ENCODE data around the gene PCSK4.
A peak's percentile ranks its signal among the peaks of the same experiment; 100 is the strongest.

PCSK4 gene

GRCh38 chr19:1457031-1457739 is 33.0 kb downstream of the PCSK4 start:
- no peak for DNase-seq (ENCODE audit: low read depth in 2 of 2, low spot score in 1 of 2)

GRCh38 chr19:1456121-1456900 is 33.8 kb downstream of the PCSK4 start:
- no peak for DNase-seq (ENCODE audit: low read depth in 2 of 2, low spot score in 1 of 2)

GRCh38 chr19:1455336-1456120 is 34.6 kb downstream of the PCSK4 start:
- no peak for DNase-seq (ENCODE audit: low read depth in 2 of 2, low spot score in 1 of 2)

GRCh38 chr19:1455002-1455335 is 35.2 kb downstream of the PCSK4 start:
- no peak for DNase-seq (ENCODE audit: low read depth in 2 of 2, low spot score in 1 of 2)

- no peak for DNase-seq (ENCODE audit: low read depth in 2 of 2, low spot score in 1 of 2)
Measured at GRCh38 chr19:1453525-1454364, 36.4 kb downstream of the PCSK4 start.

- DNase-seq (ENCODE audit: low read depth in 2 of 2, low spot score in 1 of 2) = no peak
Measured at GRCh38 chr19:1452802-1453524, 37.2 kb downstream of the PCSK4 start.

GRCh38 chr19:1451916-1452801 is 38.0 kb downstream of the PCSK4 start:
- DNase-seq (ENCODE audit: low read depth in 2 of 2, low spot score in 1 of 2) = no peak

GRCh38 chr19:1450735-1451731 is 39.1 kb downstream of the PCSK4 start:
- no peak for DNase-seq (ENCODE audit: low read depth in 2 of 2, low spot score in 1 of 2)

- no peak for DNase-seq (ENCODE audit: low read depth in 2 of 2, low spot score in 1 of 2)
Measured at GRCh38 chr19:1449467-1450442, 40.4 kb downstream of the PCSK4 start, which contains the start of gene APC2. Gene APC2, plus strand, starts transcription at chr19:1450121. Its CDS starts 2,881 bp downstream, at chr19:1453002.

GRCh38 chr19:1447944-1448343 is 42.2 kb downstream of the PCSK4 start:
- DNase-seq (ENCODE audit: low read depth in 2 of 2, low spot score in 1 of 2) = no peak

GRCh38 chr19:1447504-1447903 is 42.6 kb downstream of the PCSK4 start:
- no peak for DNase-seq (ENCODE audit: low read depth in 2 of 2, low spot score in 1 of 2)

- no peak for DNase-seq (ENCODE audit: low read depth in 2 of 2, low spot score in 1 of 2)
Measured at GRCh38 chr19:1446713-1447481, 43.3 kb downstream of the PCSK4 start.

- DNase-seq (ENCODE audit: low read depth in 2 of 2, low spot score in 1 of 2) = no peak
Measured at GRCh38 chr19:1445932-1446712, 44.0 kb downstream of the PCSK4 start.

GRCh38 chr19:1445185-1445931 is 44.8 kb downstream of the PCSK4 start:
- peak; percentile 51 to 52 for DNase-seq (ENCODE audit: low read depth in 2 of 2, low spot score in 1 of 2)
